Adrenal gland (tissue), 5 donors: ENCODE measurements around the gene CRTC1.

Experiments
- CTCF ChIP-seq, 6 experiments: fragments of 450-650 bp in 4 of 6; fragments of 200-600 bp in 2 of 6; sonication (generic) in 1 of 6; IDR thresholded peaks; 1 replicate in 5 of 6; 2 replicates in 1 of 6; pipeline versions ENCODE4 v1.5.1 to v1.8.0; 2016 to 2021; ENCODE audit warnings: antibody characterized with exemption in 6 of 6, mild to moderate bottlenecking in 2 of 6, moderate library complexity in 1 of 6
- POLR2A ChIP-seq, 2 donors: fragments of 450-650 bp; IDR thresholded peaks; one replicate each; pipeline ENCODE4 v1.6.1; 2017; ENCODE audit warnings: antibody characterized with exemption in 2 of 2, mild to moderate bottlenecking in 2 of 2, moderate library complexity in 1 of 2
- donor health status: DM: no; HTN: no; CAD: no.

- TF ChIP-seq CTCF (IDR thresholded peaks at IDR 0.05) (no peak), POLR2A (IDR thresholded peaks at IDR 0.05) (no peak)
These were observed 61.7 kb downstream of the CRTC1 start for GRCh38 chr19:18745012-18745735.
